A549 (cell line): ENCODE data around the gene ZNF618.

Experiments
- CTCF ChIP-seq: fragments of >200 bp; sonication (Bioruptor Twin); formaldehyde crosslinking; IDR thresholded peaks from 3 replicates; pipeline ENCODE4 v1.5.1; 2016
- EP300 ChIP-seq, 2 experiments: fragments of >200 bp; sonication (Bioruptor Twin); formaldehyde crosslinking; IDR thresholded peaks; 2 replicates in 1 of 2; 3 replicates in 1 of 2; pipeline ENCODE4 v1.6.1; 2016 to 2017
- HDAC2 ChIP-seq: fragments of 200-600 bp; sonication (generic); IDR thresholded peaks from 2 replicates; pipeline ENCODE4 v1.6.1; 2016
- NR3C1 ChIP-seq: fragments of >200 bp; sonication (Bioruptor Twin); formaldehyde crosslinking; IDR thresholded peaks from 3 replicates; pipeline ENCODE4 v1.6.1; 2017
- POLR2A ChIP-seq: IDR thresholded peaks from 2 replicates; pipeline ENCODE4 v1.6.1; 2012; ENCODE audit warnings: mild to moderate bottlenecking, low read length
- TF ChIP-seq, protein P1 (sequence below): IDR thresholded peaks from 2 replicates; pipeline ENCODE4 v1.6.1; 2012

- no peak for TF ChIP-seq EP300 (IDR thresholded peaks at IDR 0.05)
- TF ChIP-seq NR3C1, result no peak
- TF ChIP-seq, protein P1, sequence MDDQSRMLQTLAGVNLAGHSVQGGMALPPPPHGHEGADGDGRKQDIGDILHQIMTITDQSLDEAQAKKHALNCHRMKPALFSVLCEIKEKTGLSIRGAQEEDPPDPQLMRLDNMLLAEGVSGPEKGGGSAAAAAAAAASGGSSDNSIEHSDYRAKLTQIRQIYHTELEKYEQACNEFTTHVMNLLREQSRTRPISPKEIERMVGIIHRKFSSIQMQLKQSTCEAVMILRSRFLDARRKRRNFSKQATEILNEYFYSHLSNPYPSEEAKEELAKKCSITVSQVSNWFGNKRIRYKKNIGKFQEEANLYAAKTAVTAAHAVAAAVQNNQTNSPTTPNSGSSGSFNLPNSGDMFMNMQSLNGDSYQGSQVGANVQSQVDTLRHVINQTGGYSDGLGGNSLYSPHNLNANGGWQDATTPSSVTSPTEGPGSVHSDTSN, result no peak
- no peak for TF ChIP-seq POLR2A
- TF ChIP-seq HDAC2, result no peak
- TF ChIP-seq CTCF, result no peak
These were observed 185.2 kb downstream of the ZNF618 start for GRCh38 chr9:114061292-114061691.
